WERI-Rb-1 (cell line): ENCODE results near the gene SH3BGRL2.
"Not testable (repeated sequence)": the region's sequence is repeated elsewhere in the genome, so short reads cannot be mapped to it uniquely, and the experiment has no call there.

ENCODE experiments used
- DNase-seq: peaks from one replicate; pipeline ENCODE4 v3.0.0-alpha.2; 2020
- H3K27ac ChIP-seq: fragments of 250-450 bp; sonication (Bioruptor Pico); 2 replicates; pipeline ENCODE4 v1.5.1; 2020; ENCODE audit warnings: mild to moderate bottlenecking, moderate library complexity
- H3K27me3 ChIP-seq: fragments of 250-450 bp; sonication (Bioruptor Pico); 2 replicates; pipeline ENCODE4 v1.5.1; 2021; ENCODE audit warnings: mild to moderate bottlenecking, low read depth, moderate library complexity; ENCODE audit not compliant: insufficient read depth, severe bottlenecking
- H3K36me3 ChIP-seq: fragments of 250-450 bp; sonication (Bioruptor Pico); 2 replicates; pipeline ENCODE4 v1.5.1; 2020; ENCODE audit warnings: mild to moderate bottlenecking, moderate library complexity
- H3K4me3 ChIP-seq: 2 replicates; pipeline ENCODE4 v1.5.1; 2011; ENCODE audit warnings: low read depth, mild to moderate bottlenecking, control low read depth, low read length
- H3K9me3 ChIP-seq: fragments of 250-450 bp; sonication (Bioruptor Pico); 2 replicates; pipeline ENCODE4 v1.5.1; 2021; ENCODE audit warnings: mild to moderate bottlenecking, moderate library complexity; ENCODE audit not compliant: severe bottlenecking
- TF ChIP-seq, protein P1 (sequence below): IDR thresholded peaks from 2 replicates; pipeline ENCODE4 v1.5.1; 2011; ENCODE audit warnings: low read depth, mild to moderate bottlenecking, control low read depth, inconsistent platforms, low read length

Gene SH3BGRL2

GRCh38 chr6:79742030-79742429 is 110.9 kb downstream of the SH3BGRL2 start:
- H3K36me3 ChIP-seq: no peaks in the 10 kb centered on the region
- no peak for DNase-seq
- no peak overlapping the region for H3K4me3 ChIP-seq
- no peak overlapping the region for H3K27ac ChIP-seq
- H3K27me3 ChIP-seq: no peaks in the 10 kb centered on the region
- TF ChIP-seq, protein P1, sequence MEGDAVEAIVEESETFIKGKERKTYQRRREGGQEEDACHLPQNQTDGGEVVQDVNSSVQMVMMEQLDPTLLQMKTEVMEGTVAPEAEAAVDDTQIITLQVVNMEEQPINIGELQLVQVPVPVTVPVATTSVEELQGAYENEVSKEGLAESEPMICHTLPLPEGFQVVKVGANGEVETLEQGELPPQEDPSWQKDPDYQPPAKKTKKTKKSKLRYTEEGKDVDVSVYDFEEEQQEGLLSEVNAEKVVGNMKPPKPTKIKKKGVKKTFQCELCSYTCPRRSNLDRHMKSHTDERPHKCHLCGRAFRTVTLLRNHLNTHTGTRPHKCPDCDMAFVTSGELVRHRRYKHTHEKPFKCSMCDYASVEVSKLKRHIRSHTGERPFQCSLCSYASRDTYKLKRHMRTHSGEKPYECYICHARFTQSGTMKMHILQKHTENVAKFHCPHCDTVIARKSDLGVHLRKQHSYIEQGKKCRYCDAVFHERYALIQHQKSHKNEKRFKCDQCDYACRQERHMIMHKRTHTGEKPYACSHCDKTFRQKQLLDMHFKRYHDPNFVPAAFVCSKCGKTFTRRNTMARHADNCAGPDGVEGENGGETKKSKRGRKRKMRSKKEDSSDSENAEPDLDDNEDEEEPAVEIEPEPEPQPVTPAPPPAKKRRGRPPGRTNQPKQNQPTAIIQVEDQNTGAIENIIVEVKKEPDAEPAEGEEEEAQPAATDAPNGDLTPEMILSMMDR: no peak
- no peaks in the 10 kb centered on the region for H3K9me3 ChIP-seq

DNA sequence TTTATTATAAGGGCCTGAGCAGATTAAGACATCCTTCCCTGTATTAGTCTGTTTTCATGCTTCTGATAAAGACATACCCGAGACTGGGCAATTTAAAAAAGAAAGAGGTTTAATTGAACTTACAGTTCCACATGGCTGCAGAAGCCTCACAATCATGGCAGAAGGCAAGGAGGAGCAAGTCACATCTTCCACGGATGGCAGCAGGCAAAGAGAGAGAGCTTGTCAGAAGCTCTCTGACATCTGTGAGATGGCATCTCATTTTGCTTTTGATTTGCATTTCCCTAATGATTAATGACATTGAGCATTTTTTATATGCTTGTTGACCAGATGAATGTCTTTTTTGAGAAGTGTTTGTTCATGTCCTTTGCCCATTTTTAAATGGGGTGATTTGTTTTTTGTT is 114.2 kb downstream of the SH3BGRL2 start:
- not testable (repeated sequence) for DNase-seq, H3K27ac ChIP-seq, H3K36me3 ChIP-seq

DNA sequence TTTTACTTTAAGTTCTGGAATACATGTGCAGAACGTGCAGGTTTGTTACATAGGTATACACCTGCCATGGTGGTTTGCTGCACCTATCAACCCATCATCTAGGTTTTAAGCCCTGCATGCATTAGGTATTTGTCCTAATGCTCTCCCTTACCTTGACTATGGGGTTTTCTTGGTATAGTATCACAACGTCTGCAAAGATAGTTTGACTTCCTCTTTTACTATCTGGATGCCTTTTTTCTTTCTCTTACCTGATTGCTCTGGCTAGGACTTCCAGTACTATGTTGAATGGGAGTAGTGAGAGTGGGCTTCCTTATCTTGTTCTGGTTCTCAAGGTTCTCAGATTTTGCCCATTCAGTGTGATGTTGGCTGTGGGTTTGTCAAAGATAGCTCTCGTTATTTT is 115.2 kb downstream of the SH3BGRL2 start:
- not testable (repeated sequence) for H3K36me3 ChIP-seq, H3K27ac ChIP-seq, H3K4me3 ChIP-seq, DNase-seq, H3K27me3 ChIP-seq, H3K9me3 ChIP-seq

More for the DNA sequence above, 114.2 kb downstream of the SH3BGRL2 start:
- H3K9me3 ChIP-seq, H3K4me3 ChIP-seq, H3K27me3 ChIP-seq: not testable (repeated sequence)

DNA sequence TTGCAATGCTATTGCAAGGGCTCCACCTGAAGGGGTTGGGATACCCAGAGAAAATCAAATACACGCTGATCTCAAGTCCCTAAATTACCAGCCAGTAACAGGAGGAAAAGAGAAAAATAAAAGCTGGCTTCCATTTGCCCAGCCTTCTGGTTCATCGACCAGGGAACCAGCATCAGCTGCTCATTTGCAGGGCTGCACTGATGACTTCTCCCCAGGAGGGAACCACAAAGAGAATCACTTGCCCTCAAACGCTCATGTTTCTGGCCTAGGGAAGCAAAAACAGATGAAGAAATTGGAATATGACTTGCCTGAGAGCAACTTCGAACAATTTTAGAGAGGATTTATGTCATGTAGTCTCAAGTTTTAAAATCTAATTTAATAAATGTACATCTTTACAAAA is 119.7 kb downstream of the SH3BGRL2 start:
- no peaks in the 10 kb centered on the region for H3K27me3 ChIP-seq
- TF ChIP-seq, protein P1: no peak
- no peak for DNase-seq
- H3K36me3 ChIP-seq: no peaks in the 10 kb centered on the region
- H3K4me3 ChIP-seq: no peak overlapping the region
- no peak overlapping the region for H3K27ac ChIP-seq
- no peaks in the 10 kb centered on the region for H3K9me3 ChIP-seq
